BE2C (cell line): ENCODE measurements around the gene SDC4.

Experiments used
- DNase-seq: peaks from one replicate; pipeline ENCODE4 v3.0.0-alpha.2; 2020
- H3K27me3 ChIP-seq: fragments of 250-450 bp; sonication (Bioruptor Pico); 2 replicates; pipeline ENCODE4 v1.5.1; 2020; ENCODE audit warnings: mild to moderate bottlenecking
- H3K36me3 ChIP-seq: fragments of 250-450 bp; sonication (Bioruptor Pico); 2 replicates; pipeline ENCODE4 v1.5.1; 2020; ENCODE audit warnings: mild to moderate bottlenecking
- H3K4me1 ChIP-seq: fragments of 250-450 bp; sonication (Bioruptor Pico); 2 replicates; pipeline ENCODE4 v1.5.1; 2020
- H3K4me3 ChIP-seq: 2 replicates; pipeline ENCODE4 v1.5.1; 2011; ENCODE audit warnings: low read depth, low read length
- H3K9me3 ChIP-seq: fragments of 250-450 bp; sonication (Bioruptor Pico); 2 replicates; pipeline ENCODE4 v1.5.1; 2020
- TF ChIP-seq, protein P1 (sequence below): IDR thresholded peaks from 2 replicates; pipeline ENCODE4 v1.5.1; 2012; ENCODE audit warnings: mild to moderate bottlenecking, low read depth, low read length

The SDC4 gene

DNA sequence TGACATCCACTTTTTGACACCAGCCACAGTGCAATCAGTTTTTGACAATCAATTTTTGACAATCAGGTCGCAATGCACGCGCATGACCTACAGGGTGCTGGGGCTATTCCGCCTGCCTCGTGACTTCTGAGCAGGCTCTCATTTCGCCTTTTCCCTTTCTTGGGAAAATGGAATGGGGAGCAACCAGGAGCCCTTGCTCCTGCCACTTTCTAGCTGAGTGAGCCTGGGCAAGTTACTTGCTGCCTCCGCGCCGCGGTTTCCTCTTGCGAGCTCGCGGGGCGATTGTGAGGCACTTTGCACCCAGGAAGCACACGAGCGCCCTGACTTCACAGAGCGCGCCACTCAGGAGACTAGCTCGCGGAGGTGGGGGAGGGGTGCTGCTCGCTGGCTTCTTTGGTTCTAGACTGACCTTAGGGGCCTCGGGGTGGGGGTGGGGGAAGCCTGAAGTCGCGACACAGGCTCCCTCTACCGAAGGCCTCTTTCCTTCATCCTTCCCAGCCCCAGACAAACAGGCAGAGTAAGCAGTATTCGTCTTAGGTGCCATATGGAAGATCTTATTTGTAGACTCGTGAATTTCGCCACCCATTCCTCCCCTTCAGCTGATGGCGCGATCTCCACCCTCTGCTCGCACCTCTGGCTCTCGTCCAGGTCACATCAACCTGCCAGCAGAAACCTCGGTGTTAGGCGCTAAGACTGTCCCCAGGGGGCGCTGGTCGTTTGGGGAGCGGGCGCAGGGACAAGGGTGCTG lies 25.3 kb upstream of the SDC4 start:
- no peaks in the 10 kb centered on the region for H3K27me3 ChIP-seq
- DNase-seq = peak; percentile 90
- peak overlapping the region; percentile 65 for H3K4me3 ChIP-seq
- TF ChIP-seq, protein P1, sequence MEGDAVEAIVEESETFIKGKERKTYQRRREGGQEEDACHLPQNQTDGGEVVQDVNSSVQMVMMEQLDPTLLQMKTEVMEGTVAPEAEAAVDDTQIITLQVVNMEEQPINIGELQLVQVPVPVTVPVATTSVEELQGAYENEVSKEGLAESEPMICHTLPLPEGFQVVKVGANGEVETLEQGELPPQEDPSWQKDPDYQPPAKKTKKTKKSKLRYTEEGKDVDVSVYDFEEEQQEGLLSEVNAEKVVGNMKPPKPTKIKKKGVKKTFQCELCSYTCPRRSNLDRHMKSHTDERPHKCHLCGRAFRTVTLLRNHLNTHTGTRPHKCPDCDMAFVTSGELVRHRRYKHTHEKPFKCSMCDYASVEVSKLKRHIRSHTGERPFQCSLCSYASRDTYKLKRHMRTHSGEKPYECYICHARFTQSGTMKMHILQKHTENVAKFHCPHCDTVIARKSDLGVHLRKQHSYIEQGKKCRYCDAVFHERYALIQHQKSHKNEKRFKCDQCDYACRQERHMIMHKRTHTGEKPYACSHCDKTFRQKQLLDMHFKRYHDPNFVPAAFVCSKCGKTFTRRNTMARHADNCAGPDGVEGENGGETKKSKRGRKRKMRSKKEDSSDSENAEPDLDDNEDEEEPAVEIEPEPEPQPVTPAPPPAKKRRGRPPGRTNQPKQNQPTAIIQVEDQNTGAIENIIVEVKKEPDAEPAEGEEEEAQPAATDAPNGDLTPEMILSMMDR = peak; percentile 91
- no peaks in the 10 kb centered on the region for H3K9me3 ChIP-seq
- no peaks in the 10 kb centered on the region for H3K4me1 ChIP-seq
- H3K36me3 ChIP-seq = peaks cover 2% of the 10 kb centered on the region; the same call in 1 of the 2 replicates

DNA sequence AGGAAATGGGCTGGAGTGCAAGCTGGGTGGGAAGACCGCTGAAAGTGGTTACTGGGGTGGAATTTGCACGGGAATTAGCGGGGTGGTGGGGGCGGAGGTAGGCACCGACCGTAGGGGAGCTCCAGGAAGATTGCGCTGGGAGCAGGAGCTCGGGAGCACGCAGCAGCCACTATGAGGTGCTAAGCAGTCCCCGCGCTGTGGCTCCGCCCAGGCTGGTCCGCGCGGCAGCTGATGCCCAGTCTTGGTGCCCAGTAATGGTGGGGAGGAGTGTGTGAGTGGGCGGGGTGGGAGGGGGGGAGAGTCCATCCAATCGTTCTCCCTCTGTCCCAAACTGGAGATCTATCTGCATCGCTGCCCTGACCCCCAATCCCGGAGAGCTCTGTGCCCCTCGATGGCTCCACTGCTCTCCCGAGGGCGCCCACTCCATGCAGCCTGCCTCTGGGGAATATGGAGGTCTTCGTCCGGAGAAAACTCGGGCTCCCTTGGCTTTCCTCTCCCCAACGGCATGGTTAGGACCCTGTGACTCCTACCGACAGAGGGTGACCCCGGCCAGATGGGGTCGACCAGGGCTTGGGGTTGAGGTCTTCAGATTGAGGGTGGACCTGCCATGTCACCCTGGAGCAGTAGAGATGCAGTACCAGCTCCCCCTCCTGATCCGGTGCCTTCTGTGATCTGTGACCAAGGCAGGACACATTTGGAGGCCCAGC lies 24.6 kb upstream of the SDC4 start:
- H3K36me3 ChIP-seq = peaks cover 5% of the 10 kb centered on the region; the same call in 1 of the 2 replicates
- peak overlapping the region; percentile 65 for H3K4me3 ChIP-seq
- DNase-seq = peak; percentile 35
- H3K27me3 ChIP-seq = no peaks in the 10 kb centered on the region
- no peaks in the 10 kb centered on the region for H3K9me3 ChIP-seq
- TF ChIP-seq, protein P1 = no peak
- H3K4me1 ChIP-seq = no peaks in the 10 kb centered on the region

DNA sequence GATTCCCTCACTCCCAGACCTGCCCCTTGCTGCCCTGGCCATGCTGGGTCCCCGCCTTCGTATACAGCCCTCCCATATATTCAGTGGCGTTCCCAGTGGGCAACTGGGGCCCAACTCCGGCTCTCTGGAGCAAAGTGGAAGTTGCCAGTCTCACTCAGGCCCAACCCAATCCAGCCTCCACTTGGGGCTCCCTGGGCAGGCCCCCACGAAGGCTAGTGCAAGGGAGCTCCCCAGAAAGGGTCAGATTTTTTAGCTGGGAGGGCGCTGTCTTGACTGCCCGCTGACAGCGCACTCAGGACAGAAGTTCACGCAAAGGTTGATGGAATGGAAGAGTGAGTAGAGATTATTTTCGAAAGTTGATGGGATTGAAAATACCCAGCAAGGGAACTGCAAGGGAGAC lies 24.0 kb upstream of the SDC4 start:
- DNase-seq = no peak
- H3K36me3 ChIP-seq = peaks cover 5% of the 10 kb centered on the region
- H3K4me3 ChIP-seq = no peak overlapping the region
- H3K27me3 ChIP-seq = no peaks in the 10 kb centered on the region
- no peaks in the 10 kb centered on the region for H3K4me1 ChIP-seq
- TF ChIP-seq, protein P1 = no peak
- H3K9me3 ChIP-seq = no peaks in the 10 kb centered on the region

DNA sequence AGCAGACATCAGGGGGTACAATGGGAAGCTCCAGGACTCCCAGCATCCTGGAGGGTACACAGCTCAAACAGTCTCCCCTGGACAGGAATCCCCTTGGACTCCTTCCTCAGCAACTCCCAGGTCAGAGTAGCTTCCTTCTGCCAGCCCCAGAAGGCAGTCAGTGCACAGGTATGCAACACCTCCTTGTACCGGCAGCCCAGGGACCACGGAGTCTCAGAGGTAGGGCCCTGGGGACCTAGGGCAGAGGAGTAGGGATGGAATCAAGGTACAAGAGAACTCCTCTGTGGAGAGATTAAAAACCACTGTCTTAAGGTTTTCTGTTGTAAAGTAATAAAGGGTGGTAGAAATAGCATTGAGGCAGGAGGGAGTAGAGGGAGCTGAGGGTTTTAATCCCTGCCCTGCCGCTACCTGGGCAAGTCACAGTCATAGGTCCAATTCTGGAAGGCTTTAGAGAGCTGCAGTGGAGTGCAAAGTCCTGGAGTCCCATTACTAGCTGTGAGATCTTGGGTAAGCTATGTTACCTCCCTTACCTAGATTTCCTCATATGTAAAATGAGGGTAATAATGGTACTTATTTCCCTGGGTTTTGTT lies 22.4 kb upstream of the SDC4 start:
- Histone ChIP-seq H3K4me1 (no peaks in the 10 kb centered on the region), H3K9me3 (no peaks in the 10 kb centered on the region), H3K27me3 (no peaks in the 10 kb centered on the region), H3K4me3 (no peak overlapping the region), H3K36me3 (peaks cover 10% of the 10 kb centered on the region)
- TF ChIP-seq, protein P1 = no peak
- no peak for DNase-seq

DNA sequence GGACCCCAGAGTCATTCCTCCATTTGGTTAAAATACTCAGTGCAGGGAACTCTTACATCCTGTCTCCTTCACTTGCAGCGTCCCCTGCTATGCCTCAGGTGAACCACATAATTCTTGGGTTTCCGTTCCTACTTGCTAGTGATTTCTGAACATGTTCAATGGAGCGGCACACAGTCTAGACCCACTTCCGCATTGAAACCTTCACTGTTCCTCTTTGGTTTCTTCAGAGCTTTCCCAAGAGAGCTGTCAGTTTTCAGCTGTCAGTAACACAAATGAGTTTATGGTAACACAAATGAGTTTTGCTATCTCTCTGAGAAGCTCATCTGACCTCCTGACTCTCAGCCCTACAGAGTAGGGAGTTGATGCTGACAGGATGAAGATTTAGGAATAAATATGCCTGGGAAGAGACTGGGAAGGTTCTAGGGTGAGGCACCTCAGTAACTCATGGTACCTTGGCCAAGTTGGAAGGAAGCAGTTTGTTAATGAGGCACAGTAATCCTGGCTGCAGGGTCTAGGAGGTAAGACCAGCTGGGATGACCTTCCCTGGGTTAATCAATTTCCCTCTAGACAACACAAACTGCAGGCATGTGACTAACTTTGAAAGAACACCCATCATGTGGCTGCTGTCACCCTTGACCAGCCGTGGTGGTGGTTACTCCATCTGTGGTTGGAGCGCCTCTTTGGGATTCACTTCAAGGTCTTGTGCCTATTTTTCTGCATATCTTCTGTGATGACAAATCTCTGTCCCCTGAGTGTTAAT lies 20.2 kb upstream of the SDC4 start:
- Histone ChIP-seq H3K4me3 (no peak overlapping the region), H3K27me3 (no peaks in the 10 kb centered on the region), H3K9me3 (no peaks in the 10 kb centered on the region), H3K36me3 (peaks cover 10% of the 10 kb centered on the region), H3K4me1 (no peaks in the 10 kb centered on the region)
- no peak for DNase-seq
- TF ChIP-seq, protein P1 = no peak
